Fibroblast of villous mesenchyme (primary cell): ENCODE results near the gene TMEM150B. TPM values are rescaled to one million over a fixed set of nuclear protein-coding genes. Genes with fewer than 3 reads are reported as not detected.

Source experiments
- DNase-seq: peaks from one replicate; pipeline ENCODE4 v3.0.0-alpha.2; 2010; ENCODE audit warnings: low read depth
- H3K4me3 ChIP-seq: 2 replicates; pipeline ENCODE4 v1.5.1; 2011; ENCODE audit warnings: low read depth, mild to moderate bottlenecking, low read length
- total RNA-seq: library from RNA; depleted of rRNA; stranded (reverse); fragments of >200 nt; gene quantifications from 2 replicates; pipeline ENCODE4 v1.2.3, GENCODE V29; 2012
- TF ChIP-seq, protein P1 (sequence below): IDR thresholded peaks from 2 replicates; pipeline ENCODE4 v1.5.1; 2012; ENCODE audit warnings: low read depth, mild to moderate bottlenecking, low read length; ENCODE audit not compliant: insufficient read depth

TMEM150B gene
- total RNA-seq, 1 donor: not detected

DNA sequence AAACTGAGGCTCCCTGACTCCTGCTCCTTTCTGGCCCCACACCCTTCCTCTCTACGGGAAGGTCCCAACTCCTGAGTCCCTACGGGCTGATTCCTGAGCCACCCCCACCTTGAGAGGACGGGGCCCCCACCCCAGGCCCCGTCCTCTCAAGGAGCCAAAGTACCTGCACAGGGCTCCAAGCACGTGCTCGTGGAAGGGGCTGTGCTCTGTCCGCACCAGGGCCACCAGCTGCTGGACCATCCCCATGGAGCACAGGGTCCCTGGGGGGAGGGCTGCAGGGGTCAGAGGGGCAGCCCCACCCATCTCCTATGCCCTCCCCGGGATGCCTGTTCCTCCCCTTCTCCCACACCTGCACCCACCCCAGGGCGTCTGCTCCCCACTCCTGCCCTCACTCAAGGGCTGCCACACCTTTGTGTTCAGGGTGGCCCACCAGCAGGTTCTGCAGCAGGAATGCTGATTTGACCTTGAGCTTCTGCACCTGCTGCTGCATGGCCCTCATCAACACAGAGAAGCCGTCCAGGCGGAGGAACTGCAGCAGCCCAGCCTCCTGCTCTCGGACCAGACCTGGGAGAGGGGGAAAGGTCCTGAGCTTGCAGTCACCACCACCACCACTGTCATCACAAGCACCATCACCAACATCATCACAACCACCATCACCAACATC, 59.3 kb downstream of the TMEM150B start:
- H3K4me3 ChIP-seq: no peak overlapping the region
- TF ChIP-seq, protein P1, sequence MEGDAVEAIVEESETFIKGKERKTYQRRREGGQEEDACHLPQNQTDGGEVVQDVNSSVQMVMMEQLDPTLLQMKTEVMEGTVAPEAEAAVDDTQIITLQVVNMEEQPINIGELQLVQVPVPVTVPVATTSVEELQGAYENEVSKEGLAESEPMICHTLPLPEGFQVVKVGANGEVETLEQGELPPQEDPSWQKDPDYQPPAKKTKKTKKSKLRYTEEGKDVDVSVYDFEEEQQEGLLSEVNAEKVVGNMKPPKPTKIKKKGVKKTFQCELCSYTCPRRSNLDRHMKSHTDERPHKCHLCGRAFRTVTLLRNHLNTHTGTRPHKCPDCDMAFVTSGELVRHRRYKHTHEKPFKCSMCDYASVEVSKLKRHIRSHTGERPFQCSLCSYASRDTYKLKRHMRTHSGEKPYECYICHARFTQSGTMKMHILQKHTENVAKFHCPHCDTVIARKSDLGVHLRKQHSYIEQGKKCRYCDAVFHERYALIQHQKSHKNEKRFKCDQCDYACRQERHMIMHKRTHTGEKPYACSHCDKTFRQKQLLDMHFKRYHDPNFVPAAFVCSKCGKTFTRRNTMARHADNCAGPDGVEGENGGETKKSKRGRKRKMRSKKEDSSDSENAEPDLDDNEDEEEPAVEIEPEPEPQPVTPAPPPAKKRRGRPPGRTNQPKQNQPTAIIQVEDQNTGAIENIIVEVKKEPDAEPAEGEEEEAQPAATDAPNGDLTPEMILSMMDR: no peak
- no peak for DNase-seq

DNA sequence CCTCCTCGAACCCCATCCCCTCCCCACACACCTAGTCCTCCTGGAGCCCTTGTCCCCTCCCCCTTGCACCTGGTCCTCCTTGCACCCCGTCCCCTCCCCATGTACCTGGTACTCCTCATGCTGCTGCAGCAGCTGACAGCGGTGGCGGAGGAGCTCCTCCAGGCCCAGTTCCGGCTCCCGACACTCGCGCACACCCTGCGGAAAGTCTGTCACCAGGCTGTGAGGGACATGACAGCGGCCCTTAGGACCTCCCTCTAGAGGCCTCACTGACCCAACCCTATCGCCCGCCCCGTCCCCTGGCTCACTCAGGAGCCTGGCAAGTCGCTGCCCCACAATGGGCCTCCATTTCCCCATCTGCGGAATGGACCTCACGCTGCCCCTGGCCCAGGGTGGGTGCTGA, 60.0 kb downstream of the TMEM150B start:
- DNase-seq: no peak
- TF ChIP-seq, protein P1: no peak
- no peak overlapping the region for H3K4me3 ChIP-seq

DNA sequence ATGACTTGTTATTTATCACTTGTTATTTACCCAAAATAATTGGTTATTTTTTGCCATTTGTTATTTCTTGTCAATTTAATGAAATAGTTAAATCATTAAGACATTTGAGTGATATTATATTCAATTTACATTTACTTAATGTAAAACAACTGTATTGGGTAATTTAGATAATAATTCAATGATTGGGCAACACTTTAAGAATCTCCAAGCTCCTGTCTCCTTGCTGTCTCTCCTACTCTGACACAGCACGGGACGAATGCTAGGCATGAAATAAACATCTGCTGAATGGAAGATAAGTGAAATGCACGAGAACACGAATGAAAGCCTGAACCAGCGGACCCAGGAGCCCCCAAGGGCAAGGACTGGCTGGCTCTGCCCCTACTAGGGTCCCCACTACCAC, 60.6 kb downstream of the TMEM150B start:
- DNase-seq: no peak
- TF ChIP-seq, protein P1: no peak
- H3K4me3 ChIP-seq: no peak overlapping the region

Other genes starting within 250 kb of the TMEM150B start
- 1.3 and 2.2 TPM in 2 replicates for gene EPS8L1, start 249.5 kb downstream of the TMEM150B start, total RNA-seq
- 49.7 and 69.9 TPM in 2 replicates for gene PPP1R12C, start 207.7 kb downstream of the TMEM150B start, total RNA-seq
- gene TNNT1, start 176.1 kb downstream of the TMEM150B start, total RNA-seq: under 0.01 and 0.64 TPM in 2 replicates
- gene TNNI3, start 167.6 kb downstream of the TMEM150B start, total RNA-seq: not detected in 2 replicates
- gene DNAAF3, start 158.7 kb downstream of the TMEM150B start, total RNA-seq: under 0.01 TPM in 1 of 2 replicates, not detected in the other
- gene SYT5, start 145.1 kb downstream of the TMEM150B start, total RNA-seq: under 0.01 and 0.86 TPM in 2 replicates
- gene PTPRH, start 115.8 kb downstream of the TMEM150B start, total RNA-seq: 3.9 and 7.1 TPM in 2 replicates
- 1.6 and 1.7 TPM in 2 replicates for gene TMEM86B, start 96.6 kb downstream of the TMEM150B start, total RNA-seq
- 35.1 and 38.9 TPM in 2 replicates for gene PPP6R1, start 66.3 kb downstream of the TMEM150B start, total RNA-seq
- gene HSPBP1, start 45.2 kb downstream of the TMEM150B start, total RNA-seq: 25.0 and 31.9 TPM in 2 replicates
- gene BRSK1, start 41.3 kb downstream of the TMEM150B start, total RNA-seq: 5.6 and 6.1 TPM in 2 replicates
- gene KMT5C, start 14.5 kb upstream of the TMEM150B start, total RNA-seq: 6.9 and 8.7 TPM in 2 replicates
- gene COX6B2, start 29.4 kb upstream of the TMEM150B start, total RNA-seq: under 0.01 TPM in 1 of 2 replicates, not detected in the other
- gene GARIN5B, start 37.9 kb upstream of the TMEM150B start, total RNA-seq: not detected in 2 replicates
- 3.0 and 5.2 TPM in 2 replicates for gene IL11, start 45.1 kb upstream of the TMEM150B start, total RNA-seq
- not detected in 2 replicates for gene TMEM190, start 51.5 kb upstream of the TMEM150B start, total RNA-seq
- not detected in 2 replicates for gene TMEM238, start 59.0 kb upstream of the TMEM150B start, total RNA-seq
- 124 and 164 TPM in 2 replicates for gene RPL28, start 60.6 kb upstream of the TMEM150B start, total RNA-seq
- 108 and 155 TPM in 2 replicates for gene UBE2S, start 82.4 kb upstream of the TMEM150B start, total RNA-seq
- gene SHISA7, start 118.0 kb upstream of the TMEM150B start, total RNA-seq: not detected in 2 replicates
- gene ISOC2, start 136.3 kb upstream of the TMEM150B start, total RNA-seq: 57.9 and 74.4 TPM in 2 replicates
- not detected in 2 replicates for gene C19orf85, start 139.4 kb upstream of the TMEM150B start, total RNA-seq
- 0.86 and 2.6 TPM in 2 replicates for gene ZNF628, start 151.3 kb upstream of the TMEM150B start, total RNA-seq
- gene NAT14, start 159.8 kb upstream of the TMEM150B start, total RNA-seq: 18.1 and 20.3 TPM in 2 replicates
- 21.2 and 23.2 TPM in 2 replicates for gene SSC5D, start 163.1 kb upstream of the TMEM150B start, total RNA-seq
- gene SBK2, start 211.8 kb upstream of the TMEM150B start, total RNA-seq: not detected in 2 replicates
- gene SBK3, start 220.2 kb upstream of the TMEM150B start, total RNA-seq: under 0.01 TPM in 2 replicates